ENCODE data around the gene HADHB. TPM values are rescaled to one million over a fixed set of nuclear protein-coding genes. Genes with fewer than 3 reads are reported as not detected.
"Not testable (repeated sequence)": the region's sequence is repeated elsewhere in the genome, so short reads cannot be mapped to it uniquely, and the experiment has no call there.

HADHB gene
- total RNA-seq, 1 experiment from 2014 or later = 41.3 TPM

DNA sequence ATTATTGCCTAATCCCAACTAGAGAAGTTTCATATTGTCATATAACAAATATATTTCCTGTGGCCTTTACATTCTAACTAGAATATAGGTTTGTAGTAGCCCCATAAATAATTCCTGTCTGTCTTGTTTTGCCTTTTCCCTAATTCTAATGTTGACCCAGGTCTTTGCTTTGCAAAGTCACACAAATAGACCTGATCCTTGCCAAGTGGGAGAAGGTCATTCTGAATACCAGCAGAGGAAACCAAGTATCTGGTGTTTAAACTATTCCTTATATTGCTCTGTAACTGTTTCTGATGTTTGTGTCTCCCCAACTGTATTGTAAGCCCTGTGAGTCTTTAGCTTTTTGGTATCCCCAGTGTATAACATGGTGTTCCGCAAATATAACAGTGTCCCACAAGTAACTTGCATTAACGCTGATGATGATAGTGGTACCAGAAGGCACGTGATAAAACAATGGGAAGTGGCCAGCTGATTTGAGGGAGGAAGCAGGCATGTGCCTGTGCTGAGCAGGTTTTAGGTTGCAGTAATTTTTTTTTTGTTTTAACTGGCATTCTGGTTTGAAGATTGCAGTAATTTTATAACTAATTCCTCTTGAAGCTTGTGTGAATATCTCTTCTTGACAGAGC is 11.1 kb downstream of the HADHB start:
- H4K5ac ChIP-seq (ENCODE audit: insufficient read length, low read depth, low read length) = no peak overlapping the region
- Mint-ChIP-seq H3K27ac (no peak overlapping the region), H3K4me1 (no peaks in the 10 kb centered on the region), H3K36me3 (ENCODE audit: insufficient read depth in 1 of 3, low read depth in 3 of 3) (peaks cover 7 to 32% (median 10%) of the 10 kb centered on the region in 3 experiments; a peak in 6 of 7 replicates), H3K27me3 (ENCODE audit: low read depth) (no peaks in the 10 kb centered on the region), H3K4me3 (no peak overlapping the region), H3K9me3 (no peaks in the 10 kb centered on the region; a peak in 1 of 5 replicates)
- H2AFZ ChIP-seq (ENCODE audit: low read length) = no peak overlapping the region
- no peak overlapping the region for H2BK120ac ChIP-seq (ENCODE audit: low read depth, low read length, poor library complexity, severe bottlenecking)
- H3K27ac ChIP-seq (ENCODE audit: insufficient read length, low read depth, low read length) = no peak overlapping the region
- H4K8ac ChIP-seq (replicated peaks; ENCODE audit: insufficient read length, low read depth, low read length) = no peak overlapping the region
- no peak overlapping the region for H3K14ac ChIP-seq (ENCODE audit: insufficient read depth, low read length)
- no peak overlapping the region for H2AK5ac ChIP-seq (ENCODE audit: insufficient read length, low read length)
- no peak for DNase-seq
- H3K27me3 ChIP-seq (ENCODE audit: insufficient read depth, low read length) = no peaks in the 10 kb centered on the region
- H3T11ph ChIP-seq (ENCODE audit: low read length) = no peak overlapping the region
- H3K4me2 ChIP-seq (ENCODE audit: insufficient read depth, insufficient read length, low read length) = no peak overlapping the region
- H3K23ac ChIP-seq (ENCODE audit: insufficient read length, low read depth, low read length) = no peak overlapping the region
- no peak overlapping the region for H2BK5ac ChIP-seq (ENCODE audit: insufficient read length, low read length)
- no peak overlapping the region for H2BK20ac ChIP-seq (ENCODE audit: low read depth, low read length, poor library complexity, severe bottlenecking)
- no peaks in the 10 kb centered on the region for H3K4me1 ChIP-seq (ENCODE audit: insufficient read depth, low read length)
- H3K56ac ChIP-seq (ENCODE audit: insufficient read length, low read depth, low read length) = no peak overlapping the region
- no peak overlapping the region for H2BK12ac ChIP-seq (ENCODE audit: insufficient read length, low read depth, low read length)
- H2BK15ac ChIP-seq (ENCODE audit: low read depth, low read length) = no peak overlapping the region
- H3K9me3 ChIP-seq (ENCODE audit: control insufficient read depth, low read depth, low read length) = no peaks in the 10 kb centered on the region
- no peaks in the 10 kb centered on the region for H3K23me2 ChIP-seq (ENCODE audit: insufficient read length, low read depth, low read length, poor library complexity, severe bottlenecking)
- TF ChIP-seq, protein P1, sequence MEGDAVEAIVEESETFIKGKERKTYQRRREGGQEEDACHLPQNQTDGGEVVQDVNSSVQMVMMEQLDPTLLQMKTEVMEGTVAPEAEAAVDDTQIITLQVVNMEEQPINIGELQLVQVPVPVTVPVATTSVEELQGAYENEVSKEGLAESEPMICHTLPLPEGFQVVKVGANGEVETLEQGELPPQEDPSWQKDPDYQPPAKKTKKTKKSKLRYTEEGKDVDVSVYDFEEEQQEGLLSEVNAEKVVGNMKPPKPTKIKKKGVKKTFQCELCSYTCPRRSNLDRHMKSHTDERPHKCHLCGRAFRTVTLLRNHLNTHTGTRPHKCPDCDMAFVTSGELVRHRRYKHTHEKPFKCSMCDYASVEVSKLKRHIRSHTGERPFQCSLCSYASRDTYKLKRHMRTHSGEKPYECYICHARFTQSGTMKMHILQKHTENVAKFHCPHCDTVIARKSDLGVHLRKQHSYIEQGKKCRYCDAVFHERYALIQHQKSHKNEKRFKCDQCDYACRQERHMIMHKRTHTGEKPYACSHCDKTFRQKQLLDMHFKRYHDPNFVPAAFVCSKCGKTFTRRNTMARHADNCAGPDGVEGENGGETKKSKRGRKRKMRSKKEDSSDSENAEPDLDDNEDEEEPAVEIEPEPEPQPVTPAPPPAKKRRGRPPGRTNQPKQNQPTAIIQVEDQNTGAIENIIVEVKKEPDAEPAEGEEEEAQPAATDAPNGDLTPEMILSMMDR (conservative IDR thresholded peaks at IDR 0.05) = no peak
- no peak overlapping the region for H3K18ac ChIP-seq (ENCODE audit: insufficient read length, low read depth, low read length)
- no peaks in the 10 kb centered on the region for H3K79me2 ChIP-seq (ENCODE audit: insufficient read depth, low read length)
- WGBS (ENCODE audit: extremely low coverage, insufficient read length, low lambda C conversion rate) = no CpG with 5 or more reads among the region's 3 CpGs
- no peaks in the 10 kb centered on the region for H3K79me1 ChIP-seq (ENCODE audit: insufficient read depth, low read depth, low read length, poor library complexity, severe bottlenecking)
- no peaks in the 10 kb centered on the region for H4K20me1 ChIP-seq (ENCODE audit: control insufficient read depth, insufficient read depth, insufficient read length)
- H3K9ac ChIP-seq (ENCODE audit: extremely low read depth, insufficient read length, low read length) = no peak overlapping the region
- H3K4ac ChIP-seq (ENCODE audit: low read depth, low read length) = no peak overlapping the region
- H4K91ac ChIP-seq (ENCODE audit: insufficient read length, low read depth, low read length) = no peak overlapping the region

DNA sequence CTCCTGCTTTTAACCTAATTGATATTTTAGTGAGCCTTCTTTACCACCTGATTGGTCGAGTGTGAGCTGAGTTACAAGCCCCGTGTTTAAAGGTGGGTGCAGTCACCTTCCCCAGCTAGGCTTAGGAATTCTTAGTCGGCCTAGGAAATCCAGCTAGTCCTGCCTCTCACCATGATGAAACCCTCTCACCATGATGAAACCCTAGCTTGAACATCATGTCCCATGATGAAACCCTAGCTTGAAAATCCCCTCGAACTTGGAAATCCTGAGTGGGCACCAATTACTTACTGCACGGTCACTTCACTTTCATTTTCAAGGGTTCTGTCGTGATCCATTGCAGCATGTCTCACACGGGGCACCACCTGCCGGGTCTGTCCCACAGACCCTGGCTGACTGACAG is 14.1 kb downstream of the HADHB start:
- peaks cover 7 to 38% (median 10%) of the 10 kb centered on the region in 3 experiments; a peak in 6 of 7 replicates for H3K36me3 Mint-ChIP-seq (ENCODE audit: insufficient read depth in 1 of 3, low read depth in 3 of 3)
- H3K27ac ChIP-seq (ENCODE audit: insufficient read length, low read depth, low read length); H3K18ac ChIP-seq (ENCODE audit: insufficient read length, low read depth, low read length); H4K8ac ChIP-seq (replicated peaks; ENCODE audit: insufficient read length, low read depth, low read length); H4K91ac ChIP-seq (ENCODE audit: insufficient read length, low read depth, low read length); H3K56ac ChIP-seq (ENCODE audit: insufficient read length, low read depth, low read length); H3K9me3 Mint-ChIP-seq; H4K5ac ChIP-seq (ENCODE audit: insufficient read length, low read depth, low read length); H3K4ac ChIP-seq (ENCODE audit: low read depth, low read length); H2BK5ac ChIP-seq (ENCODE audit: insufficient read length, low read length); H3K27me3 ChIP-seq (ENCODE audit: insufficient read depth, low read length); H3K23me2 ChIP-seq (ENCODE audit: insufficient read length, low read depth, low read length, poor library complexity, severe bottlenecking); H3K14ac ChIP-seq (ENCODE audit: insufficient read depth, low read length); H3K4me3 Mint-ChIP-seq; H2BK120ac ChIP-seq (ENCODE audit: low read depth, low read length, poor library complexity, severe bottlenecking); H3K23ac ChIP-seq (ENCODE audit: insufficient read length, low read depth, low read length); H3K4me1 Mint-ChIP-seq; H2AK5ac ChIP-seq (ENCODE audit: insufficient read length, low read length); H3T11ph ChIP-seq (ENCODE audit: low read length); H4K20me1 ChIP-seq (ENCODE audit: control insufficient read depth, insufficient read depth, insufficient read length); H3K9me3 ChIP-seq (ENCODE audit: control insufficient read depth, low read depth, low read length); H3K79me2 ChIP-seq (ENCODE audit: insufficient read depth, low read length); H3K9ac ChIP-seq (ENCODE audit: extremely low read depth, insufficient read length, low read length); H3K4me1 ChIP-seq (ENCODE audit: insufficient read depth, low read length); H3K79me1 ChIP-seq (ENCODE audit: insufficient read depth, low read depth, low read length, poor library complexity, severe bottlenecking); H3K4me2 ChIP-seq (ENCODE audit: insufficient read depth, insufficient read length, low read length); H3K27me3 Mint-ChIP-seq (ENCODE audit: low read depth); H2BK12ac ChIP-seq (ENCODE audit: insufficient read length, low read depth, low read length); H2AFZ ChIP-seq (ENCODE audit: low read length); H3K27ac Mint-ChIP-seq; H2BK15ac ChIP-seq (ENCODE audit: low read depth, low read length); H2BK20ac ChIP-seq (ENCODE audit: low read depth, low read length, poor library complexity, severe bottlenecking); DNase-seq: not testable (repeated sequence)
- WGBS (ENCODE audit: extremely low coverage, insufficient read length, low lambda C conversion rate) = no CpG with 5 or more reads among the region's 8 CpGs

Measured in H9 (cell line).